AG04449 (cell line): ENCODE data around the gene SEMA6B.
"Not testable (repeated sequence)": the region's sequence is repeated elsewhere in the genome, so short reads cannot be mapped to it uniquely, and the experiment has no call there.

Experiments
- CTCF ChIA-PET: fragments of 350-600 bp; formaldehyde crosslinking; extraction: SDS; loops from one replicate; lab custom pipeline; 2021; ENCODE audit warnings: antibody characterized with exemption; lab: Yijun Ruan, JAX
- POLR2A ChIA-PET: fragments of 400-600, 350-600 bp; formaldehyde crosslinking; extraction: SDS; loops from one replicate; lab custom pipeline; 2020; ENCODE audit warnings: antibody characterized with exemption, inconsistent platforms; lab: Yijun Ruan, JAX
- DNase-seq: peaks from one replicate; pipeline ENCODE4 v3.0.0-alpha.2; 2010; ENCODE audit warnings: low read depth, low spot score
- H3K4me3 ChIP-seq: 2 replicates; pipeline ENCODE4 v1.5.1; 2011; ENCODE audit warnings: low read depth, mild to moderate bottlenecking, control low read depth, low read length
- CTCF ChIP-seq: IDR thresholded peaks from one replicate; pipeline ENCODE4 v1.5.1; 2011; ENCODE audit warnings: mild to moderate bottlenecking, moderate library complexity, low read length, control low read depth, inconsistent platforms; ENCODE audit not compliant: insufficient read depth; ENCODE audit errors: missing control alignments

Gene SEMA6B

GRCh38 chr19:4596033-4596904 is 36.8 kb upstream of the SEMA6B start:
- POLR2A ChIA-PET, result no interaction called here
- no peak for TF ChIP-seq CTCF
- no peak for DNase-seq
- CTCF ChIA-PET, result interaction anchor here (0.8 to 3.7 kb wide), 7 partner anchors 9 to 41 kb away, joined by 3 to 19 read pairs (median 7); no protein-coding TSS in a partner anchor
- no peak overlapping the region for H3K4me3 ChIP-seq

- H3K4me3 ChIP-seq, DNase-seq, POLR2A ChIA-PET: not testable (repeated sequence)
- CTCF ChIA-PET, result interaction anchor here (0.9 to 3.7 kb wide), 5 partner anchors 9 to 41 kb away, joined by 4 to 19 read pairs (median 9); no protein-coding TSS in a partner anchor
These were observed 35.7 kb upstream of the SEMA6B start for GRCh38 chr19:4595158-4595557.

DNA sequence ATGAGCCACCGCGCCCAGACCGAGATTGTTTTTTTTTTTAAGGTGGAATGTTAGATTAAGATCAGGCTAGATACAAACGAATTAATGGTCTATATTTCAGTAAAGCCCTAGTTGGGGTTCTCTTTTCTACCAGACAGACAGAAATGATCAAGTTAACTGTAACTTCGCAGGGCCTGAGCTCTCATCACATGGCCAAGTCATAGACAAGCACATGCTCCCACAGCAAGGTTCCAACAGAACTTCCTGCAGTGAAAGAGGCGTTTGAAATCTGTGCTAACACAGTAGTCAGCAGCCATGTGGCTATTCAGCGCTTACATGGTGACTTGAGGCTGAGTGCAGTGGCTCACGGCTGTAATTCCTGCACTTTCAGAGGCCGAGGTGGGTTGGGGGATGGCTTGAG is 34.7 kb upstream of the SEMA6B start:
- no peak for DNase-seq
- H3K4me3 ChIP-seq, result no peak overlapping the region
- TF ChIP-seq CTCF, result no peak
- ChIA-PET CTCF (interaction anchor here (0.9 to 3.7 kb wide), 7 partner anchors 14 to 215 kb away, joined by 3 to 19 read pairs (median 4); partner anchors contain the start of gene SEMA6B), POLR2A (no interaction called here)

DNA sequence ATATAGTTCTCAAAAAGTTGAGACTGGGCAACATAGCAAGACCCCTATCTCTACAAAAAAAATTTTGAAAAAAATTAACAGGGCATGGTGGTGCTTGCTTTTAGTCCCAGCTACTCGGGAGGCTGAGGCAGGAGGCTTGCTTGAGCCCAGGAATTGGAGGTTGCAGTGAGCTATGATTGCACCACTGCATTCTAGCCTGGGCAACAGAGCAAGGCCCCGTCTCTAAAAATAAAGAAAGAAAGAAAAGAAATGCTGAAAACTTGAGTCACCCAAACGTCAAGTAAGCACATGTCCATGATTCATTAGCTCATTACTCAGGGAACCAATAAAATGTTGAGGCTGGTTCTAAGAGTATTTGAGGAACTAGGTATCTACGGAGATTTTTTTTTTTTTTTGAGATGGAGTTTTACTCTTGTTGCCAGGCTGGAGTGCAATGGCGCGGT is 33.9 kb upstream of the SEMA6B start:
- ChIA-PET POLR2A (no interaction called here), CTCF (interaction anchor here (0.8 to 3.7 kb wide), 6 partner anchors 13 to 216 kb away, joined by 3 to 19 read pairs (median 4); no protein-coding TSS in a partner anchor)
- no peak overlapping the region for H3K4me3 ChIP-seq
- TF ChIP-seq CTCF, result no peak
- DNase-seq, result no peak

- no peak for TF ChIP-seq CTCF
- POLR2A ChIA-PET, result no interaction called here
- DNase-seq, result no peak
- H3K4me3 ChIP-seq, result no peak overlapping the region
- CTCF ChIA-PET, result interaction anchor here (0.7 to 3.7 kb wide), 5 partner anchors 16 to 44 kb away, joined by 3 to 19 read pairs (median 5); no protein-coding TSS in a partner anchor
These were observed 33.0 kb upstream of the SEMA6B start for GRCh38 chr19:4592445-4592844.

DNA sequence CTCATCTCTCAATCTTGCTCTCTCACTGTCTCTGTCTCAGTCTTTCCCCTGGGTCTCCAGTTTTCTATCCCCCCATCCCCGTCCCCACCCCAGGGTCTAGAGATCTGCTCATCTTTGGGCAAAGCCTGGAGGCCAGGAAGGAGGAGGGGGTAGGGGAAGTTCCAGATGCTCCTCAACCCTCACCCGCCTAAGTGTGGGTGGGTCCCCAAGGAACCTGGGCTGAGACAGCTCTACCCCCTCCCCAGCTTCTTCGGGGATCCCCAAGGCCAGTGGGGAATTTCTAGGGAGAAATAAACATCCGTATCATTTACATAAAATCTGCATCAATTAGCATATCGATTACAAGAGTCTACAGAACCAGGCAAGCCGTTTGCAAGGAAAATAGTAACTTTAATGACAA is 31.8 kb upstream of the SEMA6B start:
- DNase-seq, result no peak
- ChIA-PET POLR2A (no interaction called here), CTCF (interaction anchor here (2.7 to 3.2 kb wide), 2 partner anchors 15 to 41 kb away, joined by 16 read pairs; no protein-coding TSS in a partner anchor)
- TF ChIP-seq CTCF, result no peak
- H3K4me3 ChIP-seq, result no peak overlapping the region
